HepG2 (cell line): Measurements from ENCODE around the gene TSHZ1. TPM values are rescaled to one million over a fixed set of nuclear protein-coding genes. Genes with fewer than 3 reads are reported as not detected.

Experiments
- ASH2L ChIP-seq: fragments of 300-600, 200-600 bp; sonication (generic); IDR thresholded peaks from 2 replicates; pipeline ENCODE4 v1.7.0; 2017; ENCODE audit warnings: low read depth, mild to moderate bottlenecking, moderate library complexity, mixed read lengths, low read length; ENCODE audit not compliant: insufficient read length
- ELF3 ChIP-seq: IDR thresholded peaks from 2 replicates; pipeline ENCODE4 v1.6.1; 2016; ENCODE audit warnings: missing genetic modification reagents, missing compliant biosample characterization
- ERF ChIP-seq: IDR thresholded peaks from 2 replicates; pipeline ENCODE4 v1.6.1; 2018; ENCODE audit warnings: missing biosample characterization, missing genetic modification reagents
- FOXA3 ChIP-seq: IDR thresholded peaks from 2 replicates; pipeline ENCODE4 v1.6.1; 2016; ENCODE audit warnings: missing genetic modification reagents, missing compliant biosample characterization
- HDAC2 ChIP-seq: sonication (generic); formaldehyde crosslinking; IDR thresholded peaks from 2 replicates; pipeline ENCODE4 v1.4.0; 2020; ENCODE audit warnings: missing genetic modification reagents
- HOXA3 ChIP-seq: sonication (generic); formaldehyde crosslinking; IDR thresholded peaks from 2 replicates; pipeline ENCODE4 v1.5.0; 2020; ENCODE audit warnings: missing genetic modification reagents
- KLF12 ChIP-seq: sonication (generic); formaldehyde crosslinking; IDR thresholded peaks from 2 replicates; pipeline ENCODE4 v1.4.0; 2020; ENCODE audit warnings: missing genetic modification reagents, borderline replicate concordance
- KMT2B ChIP-seq: IDR thresholded peaks from 2 replicates; pipeline ENCODE4 v1.6.1; 2016; ENCODE audit warnings: missing genetic modification reagents, missing compliant biosample characterization
- LCORL ChIP-seq, 2 experiments: fragments of 450-650 bp in 1 of 2; sonication (generic) in 1 of 2; formaldehyde crosslinking in 1 of 2; IDR thresholded peaks; 2 replicates each; pipeline versions ENCODE4 v1.5.0 to v1.6.1; 2017 to 2020; ENCODE audit warnings: antibody characterized with exemption in 1 of 2, missing genetic modification reagents in 1 of 2
- MYC ChIP-seq: sonication (generic); formaldehyde crosslinking; IDR thresholded peaks from 2 replicates; pipeline ENCODE4 v1.9.0; 2021; ENCODE audit warnings: missing genetic modification reagents, borderline replicate concordance
- RBAK ChIP-seq: sonication (generic); formaldehyde crosslinking; IDR thresholded peaks from 2 replicates; pipeline ENCODE4 v1.5.1; 2020; ENCODE audit warnings: mild to moderate bottlenecking, missing genetic modification reagents
- RNF2 ChIP-seq: fragments of 450-650 bp; conservative IDR thresholded peaks from 2 replicates; pipeline ENCODE4 v1.6.1; 2016; ENCODE audit warnings: low read depth
- SMAD3 ChIP-seq: sonication (generic); formaldehyde crosslinking; IDR thresholded peaks from 2 replicates; pipeline ENCODE4 v1.4.0; 2020; ENCODE audit warnings: missing genetic modification reagents
- SRY ChIP-seq: sonication (generic); formaldehyde crosslinking; IDR thresholded peaks from 2 replicates; pipeline ENCODE4 v1.8.0; 2022; ENCODE audit warnings: mild to moderate bottlenecking, missing genetic modification reagents
- ZBTB2 ChIP-seq: sonication (generic); formaldehyde crosslinking; IDR thresholded peaks from 2 replicates; pipeline ENCODE4 v1.8.0; 2022; ENCODE audit warnings: low read depth, missing genetic modification reagents
- ZFP62 ChIP-seq: sonication (generic); formaldehyde crosslinking; IDR thresholded peaks from 2 replicates; pipeline ENCODE4 v1.4.0; 2020; ENCODE audit warnings: missing genetic modification reagents
- ZNF329 ChIP-seq: sonication (generic); formaldehyde crosslinking; IDR thresholded peaks from 2 replicates; pipeline ENCODE4 v1.9.0; 2021; ENCODE audit warnings: low read depth, mild to moderate bottlenecking, missing genetic modification reagents
- ZNF34 ChIP-seq: sonication (generic); formaldehyde crosslinking; IDR thresholded peaks from 2 replicates; pipeline ENCODE4 v1.4.0; 2020; ENCODE audit warnings: mild to moderate bottlenecking, missing genetic modification reagents, borderline replicate concordance
- ZNF644 ChIP-seq: IDR thresholded peaks from 2 replicates; pipeline ENCODE4 v1.6.1; 2016; ENCODE audit warnings: low read depth
- ZNF761 ChIP-seq: sonication (generic); formaldehyde crosslinking; conservative IDR thresholded peaks from 2 replicates; pipeline ENCODE4 v1.4.0; 2020; ENCODE audit warnings: mild to moderate bottlenecking, missing genetic modification reagents
- polyA plus RNA-seq, 8 experiments: library from polyadenylated mRNA; depleted of rRNA in 3 of 8; stranded (reverse) in 7 of 8; unstranded in 1 of 8; fragments of >200 nt; fragmentation: Illumina TruSeq in 4 of 8; extraction: Trizol in 4 of 8; gene quantifications; 2 replicates each; pipeline versions ENCODE4 v1.2.1 to v1.2.3, GENCODE V29; 2011 to 2016; ENCODE audit warnings: low read depth in 4 of 8, missing spikeins in 1 of 8, mixed read lengths in 1 of 8; ENCODE audit not compliant: insufficient read depth in 1 of 8
- total RNA-seq, 5 experiments: library from RNA; depleted of rRNA; stranded (reverse); fragments of >200 nt; fragmentation: Illumina TruSeq; extraction: Trizol; gene quantifications; 2 replicates each; pipeline ENCODE4 v1.2.3, GENCODE V29; 2016; ENCODE audit warnings: low read depth in 1 of 5
- TF ChIP-seq, protein P1 (sequence below): IDR thresholded peaks from 2 replicates; pipeline ENCODE4 v1.4.0; 2020; ENCODE audit warnings: mild to moderate bottlenecking, missing genetic modification reagents
- TF ChIP-seq, protein P2 (sequence below): sonication (generic); formaldehyde crosslinking; IDR thresholded peaks from 2 replicates; pipeline ENCODE4 v1.5.1; 2020; ENCODE audit warnings: missing genetic modification reagents, mild to moderate bottlenecking, borderline replicate concordance
- TF ChIP-seq, protein P3 (sequence below): sonication (generic); formaldehyde crosslinking; IDR thresholded peaks from 2 replicates; pipeline ENCODE4 v1.4.0; 2020; ENCODE audit warnings: mild to moderate bottlenecking, missing genetic modification reagents

TSHZ1 gene
- total and polyA plus RNA-seq, 2 of the 13 experiments (the other 11 are each of a cell fraction or from before 2014, with no cell fraction given), result 2.5 to 2.7 TPM

GRCh38 chr18:75161256-75162028 lies 49.2 kb upstream of the TSHZ1 start (continued):
- TF ChIP-seq SMAD3 (no peak), ELF3 (peak; percentile 50; the same call in 1 of the 2 replicates), SRY (no peak), ZNF644 (CRISPR knock-in tag) (peak; percentile 50; the same call in 1 of the 2 replicates), RBAK (no peak), LCORL (IDR thresholded peaks at IDR 0.05) (no peak), LCORL (CRISPR knock-in tag; IDR thresholded peaks at IDR 0.05) (0 out of 2 replicates have a peak, but pooled peaks have one; percentile 29), ZNF34 (CRISPR knock-in tag) (0 out of 2 replicates have a peak, but pooled peaks have one; percentile 46), KMT2B (peak; percentile 85), HOXA3 (CRISPR knock-in tag) (0 out of 2 replicates have a peak, but pooled peaks have one; percentile 19), ASH2L (peak; percentile 53), FOXA3 (CRISPR knock-in tag) (0 out of 2 replicates have a peak, but pooled peaks have one; percentile 31), ZFP62 (CRISPR knock-in tag) (no peak), MYC (CRISPR knock-in tag) (peak; percentile 33; the same call in 1 of the 2 replicates), ZNF329 (CRISPR knock-in tag) (no peak), ZBTB2 (CRISPR knock-in tag) (no peak), ERF (CRISPR knock-in tag) (0 out of 2 replicates have a peak, but pooled peaks have one; percentile 34), ZNF761 (CRISPR knock-in tag) (0 out of 2 replicates have a peak, but pooled peaks have one; percentile 52), RNF2 (no peak), KLF12 (CRISPR knock-in tag) (no peak), HDAC2 (CRISPR knock-in tag) (peak; percentile 42; the same call in 1 of the 2 replicates)
- TF ChIP-seq, protein P1, sequence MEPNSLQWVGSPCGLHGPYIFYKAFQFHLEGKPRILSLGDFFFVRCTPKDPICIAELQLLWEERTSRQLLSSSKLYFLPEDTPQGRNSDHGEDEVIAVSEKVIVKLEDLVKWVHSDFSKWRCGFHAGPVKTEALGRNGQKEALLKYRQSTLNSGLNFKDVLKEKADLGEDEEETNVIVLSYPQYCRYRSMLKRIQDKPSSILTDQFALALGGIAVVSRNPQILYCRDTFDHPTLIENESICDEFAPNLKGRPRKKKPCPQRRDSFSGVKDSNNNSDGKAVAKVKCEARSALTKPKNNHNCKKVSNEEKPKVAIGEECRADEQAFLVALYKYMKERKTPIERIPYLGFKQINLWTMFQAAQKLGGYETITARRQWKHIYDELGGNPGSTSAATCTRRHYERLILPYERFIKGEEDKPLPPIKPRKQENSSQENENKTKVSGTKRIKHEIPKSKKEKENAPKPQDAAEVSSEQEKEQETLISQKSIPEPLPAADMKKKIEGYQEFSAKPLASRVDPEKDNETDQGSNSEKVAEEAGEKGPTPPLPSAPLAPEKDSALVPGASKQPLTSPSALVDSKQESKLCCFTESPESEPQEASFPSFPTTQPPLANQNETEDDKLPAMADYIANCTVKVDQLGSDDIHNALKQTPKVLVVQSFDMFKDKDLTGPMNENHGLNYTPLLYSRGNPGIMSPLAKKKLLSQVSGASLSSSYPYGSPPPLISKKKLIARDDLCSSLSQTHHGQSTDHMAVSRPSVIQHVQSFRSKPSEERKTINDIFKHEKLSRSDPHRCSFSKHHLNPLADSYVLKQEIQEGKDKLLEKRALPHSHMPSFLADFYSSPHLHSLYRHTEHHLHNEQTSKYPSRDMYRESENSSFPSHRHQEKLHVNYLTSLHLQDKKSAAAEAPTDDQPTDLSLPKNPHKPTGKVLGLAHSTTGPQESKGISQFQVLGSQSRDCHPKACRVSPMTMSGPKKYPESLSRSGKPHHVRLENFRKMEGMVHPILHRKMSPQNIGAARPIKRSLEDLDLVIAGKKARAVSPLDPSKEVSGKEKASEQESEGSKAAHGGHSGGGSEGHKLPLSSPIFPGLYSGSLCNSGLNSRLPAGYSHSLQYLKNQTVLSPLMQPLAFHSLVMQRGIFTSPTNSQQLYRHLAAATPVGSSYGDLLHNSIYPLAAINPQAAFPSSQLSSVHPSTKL (CRISPR knock-in tag), result peak; percentile 29; the same call in 1 of the 2 replicates
- TF ChIP-seq, protein P2, sequence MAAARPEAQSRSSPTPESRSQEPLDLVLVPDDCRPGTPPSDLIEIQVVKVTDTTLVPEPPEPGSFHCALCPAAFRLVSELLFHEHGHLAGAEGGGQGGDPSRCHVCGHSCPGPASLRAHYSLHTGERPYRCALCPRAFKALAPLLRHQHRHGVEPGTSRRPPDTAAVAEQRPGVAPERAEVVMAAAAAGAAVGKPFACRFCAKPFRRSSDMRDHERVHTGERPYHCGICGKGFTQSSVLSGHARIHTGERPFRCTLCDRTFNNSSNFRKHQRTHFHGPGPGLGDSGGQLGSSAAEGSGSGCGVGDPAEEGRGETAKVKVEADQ (CRISPR knock-in tag), result no peak
- TF ChIP-seq, protein P3, sequence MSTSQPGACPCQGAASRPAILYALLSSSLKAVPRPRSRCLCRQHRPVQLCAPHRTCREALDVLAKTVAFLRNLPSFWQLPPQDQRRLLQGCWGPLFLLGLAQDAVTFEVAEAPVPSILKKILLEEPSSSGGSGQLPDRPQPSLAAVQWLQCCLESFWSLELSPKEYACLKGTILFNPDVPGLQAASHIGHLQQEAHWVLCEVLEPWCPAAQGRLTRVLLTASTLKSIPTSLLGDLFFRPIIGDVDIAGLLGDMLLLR (CRISPR knock-in tag), result no peak
